Ascending aorta (tissue), 2 donors: ENCODE measurements around the gene FMN1. TPM values are rescaled to one million over a fixed set of nuclear protein-coding genes. Genes with fewer than 3 reads are reported as not detected.

Source experiments
- DNase-seq, 2 donors: peaks; one replicate each; pipeline ENCODE4 v3.0.0-alpha.2; 2019; ENCODE audit warnings: low spot score in 2 of 2
- H3K27ac ChIP-seq, 2 donors: fragments of 200-600 bp; sonication (generic); one replicate each; pipeline ENCODE4 v1.5.1; 2016 to 2017; ENCODE audit warnings: mild to moderate bottlenecking in 1 of 2
- H3K27me3 ChIP-seq: fragments of 200-600 bp; sonication (generic); one replicate; pipeline ENCODE4 v1.5.1; 2017
- H3K36me3 ChIP-seq, 2 donors: fragments of 200-600 bp; sonication (generic); one replicate each; pipeline ENCODE4 v1.5.1; 2016
- H3K4me1 ChIP-seq, 2 donors: fragments of 200-600 bp; sonication (generic); one replicate each; pipeline ENCODE4 v1.5.1; 2016 to 2017; ENCODE audit warnings: mild to moderate bottlenecking in 1 of 2
- H3K4me3 ChIP-seq, 2 donors: fragments of 200-600 bp; sonication (generic); one replicate each; pipeline ENCODE4 v1.5.1; 2016 to 2017; ENCODE audit warnings: mild to moderate bottlenecking in 1 of 2
- H3K9me3 ChIP-seq, 2 donors: fragments of 200-600 bp; sonication (generic); one replicate each; pipeline ENCODE4 v1.5.1; 2016
- intact Hi-C: fragments of 100-400 bp; cut with DNase I; formaldehyde crosslinking; loops from one replicate; pipeline ENCODE4 v1.15.1; 2023
- total RNA-seq: library from RNA; depleted of rRNA; stranded (reverse); fragments of >200 nt; gene quantifications from one replicate; pipeline ENCODE4 v1.1.0, GENCODE V29; 2016
- TF ChIP-seq, protein P1 (sequence below), 3 experiments: fragments of 200-600 bp in 2 of 3; fragments of 450-650 bp in 1 of 3; sonication (generic) in 2 of 3; IDR thresholded peaks; one replicate each; pipeline ENCODE4 v1.5.1; 2016 to 2019; ENCODE audit warnings: antibody characterized with exemption in 3 of 3, mild to moderate bottlenecking in 1 of 3, moderate library complexity in 1 of 3

The FMN1 gene
- total RNA-seq, 1 donor from 2014 or later, result 4.3 TPM

DNA sequence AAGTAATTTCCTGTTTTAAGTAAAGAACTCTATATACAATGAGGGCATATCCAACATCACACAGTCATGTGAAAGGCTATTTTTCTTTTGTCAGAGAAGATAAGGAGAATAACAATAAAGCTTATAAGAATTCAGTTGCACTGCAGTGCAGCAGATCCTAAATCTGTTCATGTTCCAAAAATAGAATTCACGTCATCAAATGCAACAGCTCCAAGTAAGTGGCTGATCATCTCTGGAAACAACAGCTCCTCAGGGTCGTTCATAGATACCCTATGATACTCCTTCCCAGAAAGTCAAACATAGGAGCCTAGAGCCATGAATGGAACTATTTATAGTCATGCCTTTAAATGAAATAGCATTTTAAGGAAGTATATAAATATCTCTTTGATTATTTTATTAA lies 100.2 kb downstream of the FMN1 start:
- TF ChIP-seq, protein P1, sequence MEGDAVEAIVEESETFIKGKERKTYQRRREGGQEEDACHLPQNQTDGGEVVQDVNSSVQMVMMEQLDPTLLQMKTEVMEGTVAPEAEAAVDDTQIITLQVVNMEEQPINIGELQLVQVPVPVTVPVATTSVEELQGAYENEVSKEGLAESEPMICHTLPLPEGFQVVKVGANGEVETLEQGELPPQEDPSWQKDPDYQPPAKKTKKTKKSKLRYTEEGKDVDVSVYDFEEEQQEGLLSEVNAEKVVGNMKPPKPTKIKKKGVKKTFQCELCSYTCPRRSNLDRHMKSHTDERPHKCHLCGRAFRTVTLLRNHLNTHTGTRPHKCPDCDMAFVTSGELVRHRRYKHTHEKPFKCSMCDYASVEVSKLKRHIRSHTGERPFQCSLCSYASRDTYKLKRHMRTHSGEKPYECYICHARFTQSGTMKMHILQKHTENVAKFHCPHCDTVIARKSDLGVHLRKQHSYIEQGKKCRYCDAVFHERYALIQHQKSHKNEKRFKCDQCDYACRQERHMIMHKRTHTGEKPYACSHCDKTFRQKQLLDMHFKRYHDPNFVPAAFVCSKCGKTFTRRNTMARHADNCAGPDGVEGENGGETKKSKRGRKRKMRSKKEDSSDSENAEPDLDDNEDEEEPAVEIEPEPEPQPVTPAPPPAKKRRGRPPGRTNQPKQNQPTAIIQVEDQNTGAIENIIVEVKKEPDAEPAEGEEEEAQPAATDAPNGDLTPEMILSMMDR (IDR thresholded peaks at IDR 0.05), result no peak
- H3K27me3 ChIP-seq, result no peaks in the 10 kb centered on the region
- H3K4me3 ChIP-seq, result no peak overlapping the region
- intact Hi-C loops, result no loop called here
- no peaks in the 10 kb centered on the region for H3K36me3 ChIP-seq
- no peak for DNase-seq
- H3K4me1 ChIP-seq, result no peaks in the 10 kb centered on the region
- no peak overlapping the region for H3K27ac ChIP-seq
- no peaks in the 10 kb centered on the region for H3K9me3 ChIP-seq

DNA sequence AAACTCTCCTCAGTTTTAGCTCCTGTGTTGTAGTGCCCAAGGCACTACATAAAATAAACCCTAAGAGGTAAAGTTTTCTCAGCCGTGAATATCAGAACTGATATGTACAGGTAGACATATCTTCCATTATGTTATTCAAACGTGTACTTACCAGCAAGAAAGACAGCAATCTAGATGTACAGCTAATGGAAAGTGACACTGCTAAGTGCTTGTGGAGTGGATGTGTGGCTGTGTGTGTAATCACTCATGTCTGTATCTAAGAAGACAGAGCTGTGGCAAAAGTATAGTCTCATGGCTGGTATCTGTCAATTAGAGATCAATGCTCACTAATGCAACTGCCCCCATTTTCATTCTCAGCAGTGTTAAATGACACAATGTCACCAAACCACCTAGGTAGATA lies 101.3 kb downstream of the FMN1 start:
- no peak for DNase-seq
- Histone ChIP-seq H3K4me1 (no peaks in the 10 kb centered on the region), H3K27me3 (no peaks in the 10 kb centered on the region), H3K9me3 (no peaks in the 10 kb centered on the region), H3K4me3 (no peak overlapping the region), H3K27ac (no peak overlapping the region), H3K36me3 (no peaks in the 10 kb centered on the region)
- TF ChIP-seq, protein P1 (IDR thresholded peaks at IDR 0.05), result no peak
- intact Hi-C loops, result no loop called here

DNA sequence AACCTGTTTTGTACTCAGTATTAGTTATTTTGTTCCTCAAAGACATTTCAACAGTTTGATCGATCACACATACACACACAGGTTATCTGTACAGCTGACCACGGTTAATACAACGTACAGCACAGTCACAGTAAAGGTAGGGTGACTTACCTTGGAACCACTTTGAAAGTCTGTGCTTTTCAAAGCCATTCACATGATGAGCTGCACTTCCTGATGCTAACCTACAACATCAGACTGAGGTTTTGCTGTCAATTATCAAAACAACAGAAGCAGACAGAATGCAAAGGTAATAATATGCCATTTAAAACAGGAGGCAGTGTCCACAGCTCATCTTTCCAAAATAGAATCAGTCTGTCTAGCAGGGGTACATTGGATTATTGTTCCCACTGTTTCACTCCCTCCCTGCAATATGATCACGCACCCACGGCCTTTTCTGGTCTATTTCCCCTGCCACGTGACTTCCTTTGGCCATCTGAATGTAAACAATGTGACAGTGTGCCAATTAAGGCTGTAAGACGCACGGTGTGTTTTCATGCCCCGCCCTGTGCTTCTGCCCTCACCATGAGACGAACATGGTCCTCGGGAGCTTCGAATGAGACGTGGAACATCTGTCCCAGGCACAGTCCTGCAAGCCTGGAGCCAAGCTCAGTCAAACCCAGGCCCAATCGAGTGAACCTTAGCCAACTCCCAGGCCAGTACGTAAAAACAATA lies 102.4 kb downstream of the FMN1 start:
- TF ChIP-seq, protein P1 (IDR thresholded peaks at IDR 0.05), result no peak
- DNase-seq, result no peak
- H3K27ac ChIP-seq, result no peak overlapping the region
- H3K9me3 ChIP-seq, result no peaks in the 10 kb centered on the region
- H3K36me3 ChIP-seq, result no peaks in the 10 kb centered on the region
- no peaks in the 10 kb centered on the region for H3K4me1 ChIP-seq
- no peak overlapping the region for H3K4me3 ChIP-seq
- intact Hi-C loops, result no loop called here
- no peaks in the 10 kb centered on the region for H3K27me3 ChIP-seq

DNA sequence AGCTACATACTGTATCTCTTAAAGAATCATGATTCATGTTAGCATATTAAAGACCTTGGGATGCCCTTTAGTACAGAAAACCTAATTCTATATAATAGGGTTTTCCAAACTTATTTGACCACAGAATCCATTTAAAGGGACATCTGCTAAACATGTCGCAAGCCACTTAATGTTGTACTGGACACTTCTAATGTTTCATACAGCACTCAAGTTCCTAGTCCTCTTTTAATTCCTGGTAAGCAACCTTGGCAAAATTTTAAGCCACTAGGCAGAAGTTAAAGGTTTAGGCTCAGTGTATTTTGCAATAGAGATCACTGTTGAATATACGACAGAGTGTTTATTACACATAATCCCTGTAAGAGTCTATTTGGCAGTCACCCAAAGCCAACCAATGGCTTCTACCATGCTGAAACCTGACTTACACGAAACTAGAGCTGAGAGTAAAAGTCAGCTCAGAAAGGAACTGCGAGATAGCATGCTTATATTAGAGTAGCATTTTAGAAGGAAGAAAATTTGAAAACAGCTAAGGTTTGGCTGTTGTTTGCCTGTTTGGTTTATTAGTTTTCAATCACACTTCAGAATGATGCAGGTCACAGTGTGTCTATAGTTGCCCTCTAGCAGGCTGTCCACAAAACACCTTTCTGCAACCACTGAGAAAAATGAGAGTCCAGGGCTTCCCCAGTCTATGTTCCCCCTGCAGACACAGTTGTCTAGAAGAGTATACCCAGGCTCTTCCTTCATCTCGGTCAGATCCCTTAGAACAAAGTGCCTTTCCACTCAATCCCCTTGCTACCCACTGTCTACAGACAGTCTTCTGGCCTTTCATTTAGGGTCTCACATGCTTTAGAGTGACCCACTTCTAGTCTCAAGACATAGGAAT lies 104.4 kb downstream of the FMN1 start:
- no peaks in the 10 kb centered on the region for H3K27me3 ChIP-seq
- intact Hi-C loops, result loop anchor here (10.0 kb wide), 1 partner anchor 605 kb away; no protein-coding TSS in a partner anchor
- no peak overlapping the region for H3K4me3 ChIP-seq
- no peaks in the 10 kb centered on the region for H3K9me3 ChIP-seq
- H3K4me1 ChIP-seq, result no peaks in the 10 kb centered on the region
- TF ChIP-seq, protein P1 (IDR thresholded peaks at IDR 0.05), result no peak
- H3K27ac ChIP-seq, result no peak overlapping the region
- H3K36me3 ChIP-seq, result no peaks in the 10 kb centered on the region
- no peak for DNase-seq

DNA sequence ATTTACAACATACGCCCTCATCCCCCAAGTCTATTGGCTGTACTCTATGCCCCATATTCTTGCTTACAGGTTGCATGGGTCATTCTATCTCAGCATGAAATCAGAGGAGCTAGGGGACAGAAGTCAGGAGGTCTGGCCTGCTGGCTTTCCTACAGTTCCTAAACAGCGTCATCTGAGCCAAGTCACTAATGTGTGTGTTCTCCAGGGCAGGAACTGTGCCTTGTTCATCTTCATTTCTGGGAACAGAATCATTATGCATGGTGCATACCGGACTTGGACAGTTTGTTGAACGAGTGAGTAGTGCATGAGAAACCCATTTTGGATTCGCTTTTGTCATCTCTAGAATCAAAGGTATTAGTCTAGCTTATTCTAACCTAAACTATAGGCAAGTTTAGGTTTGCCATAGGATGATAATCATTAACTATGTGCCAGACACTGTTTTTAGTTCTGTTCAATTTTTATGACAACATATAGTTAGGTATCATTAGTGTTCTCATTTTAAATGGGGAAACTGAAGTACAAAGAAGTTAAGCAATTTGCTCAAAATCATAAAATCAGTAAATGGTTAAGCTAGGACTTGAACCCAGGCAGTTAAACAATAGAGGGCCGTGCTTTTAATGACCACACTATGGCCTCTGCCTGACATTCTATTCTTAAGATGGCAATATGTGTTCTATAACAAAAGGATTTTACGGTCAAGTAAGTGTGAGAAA lies 105.2 kb downstream of the FMN1 start:
- no peak for DNase-seq
- H3K4me1 ChIP-seq, result no peaks in the 10 kb centered on the region
- TF ChIP-seq, protein P1 (IDR thresholded peaks at IDR 0.05), result no peak
- intact Hi-C loops, result loop anchor here (10.0 kb wide), 1 partner anchor 605 kb away; no protein-coding TSS in a partner anchor
- no peaks in the 10 kb centered on the region for H3K36me3 ChIP-seq
- H3K27ac ChIP-seq, result no peak overlapping the region
- H3K27me3 ChIP-seq, result no peaks in the 10 kb centered on the region
- H3K4me3 ChIP-seq, result no peak overlapping the region
- H3K9me3 ChIP-seq, result no peaks in the 10 kb centered on the region
